ENCODE data around the gene ISM1.

The ISM1 gene

DNA sequence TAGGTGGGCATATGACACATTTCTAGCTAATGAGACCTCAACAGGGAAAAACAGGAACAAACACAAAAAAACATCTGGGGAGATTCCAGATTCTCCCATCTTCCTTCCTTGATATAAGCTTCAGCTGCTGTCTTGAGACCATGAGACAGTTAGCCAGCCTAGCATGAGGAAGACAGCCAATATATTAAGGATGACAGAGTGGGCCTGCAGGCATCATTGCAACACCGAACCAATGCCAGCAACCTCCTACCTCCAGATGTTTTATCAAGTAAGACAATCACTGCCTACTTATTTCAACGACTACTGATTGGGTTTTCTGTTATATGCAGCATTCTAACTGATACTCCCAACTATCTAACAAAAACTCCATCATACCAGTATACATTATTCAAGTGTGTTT, 119.0 kb downstream of the ISM1 start:
- DNase-seq (ENCODE audit: low read depth in 1 of 2, low spot score in 1 of 2), result no peak

DNA sequence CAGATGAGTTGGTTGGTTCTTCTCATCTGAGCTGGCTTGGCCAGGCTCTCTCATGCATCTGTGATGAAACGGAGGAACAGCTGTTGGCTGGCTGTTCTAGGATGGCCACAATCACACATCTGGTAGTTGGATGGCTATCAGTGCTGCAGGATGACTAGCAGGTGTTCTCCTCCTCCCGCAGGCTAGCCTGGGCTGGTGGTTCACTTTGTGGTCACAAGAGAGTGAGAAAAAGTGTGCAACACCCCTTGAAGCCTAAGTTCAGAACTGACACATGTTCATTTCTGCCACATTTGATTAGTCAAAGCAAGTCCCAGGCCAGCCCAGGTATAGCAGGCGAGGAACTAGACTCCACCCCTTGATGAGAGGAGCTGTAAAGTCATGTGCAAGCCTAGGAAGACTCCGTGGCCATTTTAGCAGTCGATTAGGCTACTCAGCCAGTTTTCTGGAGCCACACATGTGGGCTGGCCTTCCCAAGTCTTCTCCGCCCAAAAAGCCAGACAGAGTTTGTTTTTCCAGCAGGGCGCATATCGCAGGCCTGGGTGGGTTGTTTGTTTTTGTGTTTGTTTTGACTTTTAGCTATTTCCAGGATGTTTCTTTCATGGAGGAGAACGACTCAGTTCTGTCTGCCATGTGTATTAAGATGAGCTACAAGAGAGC, 120.8 kb downstream of the ISM1 start:
- DNase-seq (ENCODE audit: low read depth in 1 of 2, low spot score in 1 of 2), result no peak

DNA sequence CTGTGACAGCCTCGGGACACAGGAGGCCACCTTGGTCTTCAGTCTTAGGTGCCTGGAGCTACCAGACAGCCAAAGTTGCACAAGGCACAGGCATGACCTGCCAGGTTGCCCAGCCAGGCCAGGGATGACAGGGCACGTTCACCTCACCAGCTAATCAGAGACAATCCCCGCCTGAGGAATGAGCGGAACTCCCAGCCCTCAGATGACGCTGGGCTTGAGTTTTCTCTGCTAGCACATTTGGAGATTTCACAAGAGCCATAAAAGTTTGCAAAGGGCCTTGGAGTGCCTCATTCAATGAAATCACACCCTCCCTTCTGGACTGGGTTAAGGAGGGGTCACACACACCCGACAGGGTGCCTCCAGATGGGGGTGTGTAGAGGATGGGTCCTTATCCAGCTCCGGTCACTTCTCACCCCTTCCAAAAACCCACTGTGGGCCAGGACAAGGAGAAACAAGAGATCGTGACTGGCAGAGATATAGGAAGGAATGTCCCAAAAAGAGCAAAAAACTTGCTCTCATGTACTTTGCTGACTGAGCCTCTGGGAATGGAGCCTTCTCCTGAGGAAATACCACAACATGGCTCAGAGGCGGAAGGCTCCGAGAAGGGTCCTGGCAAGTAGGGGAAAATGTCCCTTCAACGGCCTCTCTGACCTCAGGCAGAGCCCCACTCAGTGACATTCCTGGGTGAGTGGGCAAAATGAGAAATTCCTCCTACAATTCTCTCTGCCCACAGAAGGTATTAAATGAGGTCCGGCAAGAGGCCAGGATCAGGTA, 121.6 kb downstream of the ISM1 start:
- no peak for DNase-seq (ENCODE audit: low read depth in 1 of 2, low spot score in 1 of 2)

DNA sequence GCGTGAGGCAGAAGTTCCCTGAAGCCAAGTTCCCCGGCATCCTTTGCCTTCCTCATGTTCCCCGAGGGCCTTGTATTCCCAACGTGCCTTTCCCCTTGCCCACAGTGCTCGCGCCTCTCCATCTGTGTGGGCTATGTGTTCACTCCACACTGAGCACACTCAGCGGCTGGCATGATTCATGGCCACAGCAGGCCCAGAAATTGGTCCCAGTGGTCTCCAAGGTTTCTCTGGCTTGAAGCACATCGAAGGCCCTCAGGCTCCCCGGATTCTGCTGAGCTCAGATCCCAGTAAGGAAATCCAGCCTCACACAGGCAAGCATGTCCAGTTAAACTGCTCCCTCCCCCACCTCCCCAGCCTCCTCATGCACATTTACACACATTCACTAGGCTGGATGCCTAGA, 123.6 kb downstream of the ISM1 start:
- DNase-seq (ENCODE audit: low read depth in 1 of 2, low spot score in 1 of 2), result no peak

DNA sequence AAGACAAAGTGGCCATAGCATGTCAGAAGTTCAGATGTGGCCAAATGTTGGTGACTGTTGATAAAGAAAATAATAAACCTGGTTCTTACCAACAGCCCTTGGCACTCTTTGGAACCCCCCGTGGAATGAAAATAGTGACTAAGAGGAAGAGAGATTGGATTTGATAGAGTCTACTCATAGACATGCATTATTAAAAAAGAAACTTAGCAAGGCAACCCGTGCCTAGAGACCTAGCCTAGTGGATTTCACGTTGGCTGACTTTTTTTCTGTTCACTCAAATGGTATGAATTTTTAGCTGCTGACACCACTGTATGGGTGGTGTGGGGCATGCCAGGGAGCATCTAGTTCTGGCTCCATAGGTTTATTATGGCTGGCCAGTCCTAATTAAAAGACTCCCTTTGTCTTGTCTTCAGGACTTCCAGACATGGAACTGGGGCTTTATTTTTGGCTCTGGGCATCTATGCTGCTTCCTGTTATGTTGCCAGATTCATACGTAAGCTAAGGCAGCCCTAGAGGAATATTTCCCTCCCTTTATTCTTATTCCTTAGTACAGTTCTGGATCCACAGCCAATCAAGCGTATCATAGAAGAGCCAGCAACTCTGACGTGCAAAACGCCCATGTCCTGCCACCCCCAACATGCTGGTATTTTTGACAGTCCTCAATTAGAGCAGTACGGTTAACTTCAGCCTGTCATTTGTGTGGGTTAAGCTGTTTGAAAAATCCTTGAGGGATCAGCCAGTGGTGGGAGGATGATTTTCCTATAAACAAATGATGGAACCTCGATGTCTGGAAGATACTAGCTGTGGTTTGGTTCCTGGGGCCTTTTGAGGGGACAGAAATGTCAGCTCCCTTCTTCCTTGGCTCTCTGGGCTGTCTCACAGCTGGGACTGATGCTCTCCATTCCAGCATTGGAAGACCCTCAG, 127.5 kb downstream of the ISM1 start:
- no peak for DNase-seq (ENCODE audit: low read depth in 1 of 2, low spot score in 1 of 2)

DNA sequence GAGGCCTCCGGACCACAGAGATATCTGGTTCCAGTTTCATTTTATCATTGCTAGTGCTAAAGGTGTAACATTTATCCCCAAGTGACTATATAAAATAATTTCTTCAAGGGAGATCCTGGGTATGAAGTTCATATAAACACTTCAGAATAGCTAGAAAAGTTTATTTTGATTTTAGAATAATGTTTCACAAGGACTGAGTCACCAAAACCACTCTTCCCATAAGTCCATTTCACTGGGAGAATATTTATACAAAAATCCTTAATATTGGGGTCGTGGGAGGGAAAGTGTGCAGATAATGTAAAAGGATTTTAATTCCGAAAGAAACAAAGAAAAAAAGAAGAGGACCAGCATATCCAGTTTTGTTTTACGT, 128.1 kb downstream of the ISM1 start:
- DNase-seq (ENCODE audit: low read depth in 1 of 2, low spot score in 1 of 2), result no peak

Data from stimulated activated CD4-positive, alpha-beta T cell treated with anti-CD3 and anti-CD28 coated beads, Interleukin-15, amount 100 ng/mL, for 1 hour (primary cell).